Astrocyte of the hippocampus (primary cell): Measurements from ENCODE around the gene C19orf12.
A peak's percentile ranks its signal among the peaks of the same experiment; 100 is the strongest.

Source experiments
- DNase-seq: peaks from one replicate; pipeline ENCODE4 v3.0.0; 2011; ENCODE audit warnings: low read depth, low spot score

Gene C19orf12

DNA sequence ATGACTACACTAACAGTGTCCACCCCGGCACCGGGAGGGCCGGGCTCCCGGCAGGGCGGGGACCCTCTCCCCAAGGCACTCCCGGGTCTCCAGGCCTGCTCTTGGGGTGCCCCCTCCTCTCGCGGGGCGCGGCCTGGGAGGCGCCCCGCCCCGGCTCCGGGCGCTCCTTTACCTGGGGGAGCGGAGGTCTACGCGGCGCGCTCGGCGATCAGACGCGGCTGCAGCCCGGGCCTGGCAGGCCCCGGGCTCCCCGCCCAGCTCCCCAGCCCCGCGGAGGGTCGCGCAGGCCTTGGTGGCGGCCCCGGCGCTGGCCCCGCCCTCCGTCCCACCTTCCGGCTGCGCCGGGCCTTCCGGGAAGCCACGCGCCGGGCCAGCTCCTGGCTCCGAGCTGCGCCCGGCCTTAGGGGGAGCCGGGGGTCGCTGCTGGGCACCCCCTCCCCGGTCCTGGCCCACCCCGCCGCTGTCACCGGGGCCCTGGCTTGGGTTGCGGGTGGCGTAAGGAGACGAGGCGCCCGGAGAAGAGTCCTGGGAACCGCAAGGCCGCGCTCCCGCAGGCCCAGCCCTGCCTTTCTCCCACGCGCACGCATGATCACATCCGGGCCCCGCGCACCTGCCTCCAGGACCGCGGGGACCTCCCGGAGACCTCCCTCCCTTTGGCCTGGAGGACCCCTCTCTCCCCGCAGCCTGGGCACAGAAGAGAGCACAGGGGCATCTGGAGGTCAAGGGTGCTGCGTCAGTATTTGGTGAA, at the start of gene C19orf12:
TSS of gene C19orf12 (minus strand) at position 309 of the 748 bp plus-strand sequence. CDS start 6,848 bp downstream, outside the sequence.
- DNase-seq: peak; percentile 81

DNA sequence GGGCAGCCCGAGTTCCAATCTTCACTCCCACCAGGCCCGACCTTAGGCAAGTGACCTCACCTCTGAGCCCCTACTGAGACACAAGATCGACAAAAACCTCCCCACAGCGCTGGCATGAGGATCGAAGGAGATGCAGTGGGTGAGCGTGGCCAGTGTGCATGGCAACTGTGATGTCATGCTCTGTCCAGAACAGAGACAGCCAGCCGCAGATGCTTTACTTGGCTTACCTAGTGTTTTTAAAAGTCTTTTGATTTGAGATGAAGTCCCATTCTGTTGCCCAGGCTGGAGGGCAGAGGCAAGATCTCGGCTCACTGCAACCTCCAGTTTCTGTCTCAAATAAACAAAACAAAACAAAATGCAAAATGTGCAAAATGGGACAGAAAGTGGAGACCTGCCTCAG, 49.3 kb upstream of the C19orf12 start:
- DNase-seq: no peak

DNA sequence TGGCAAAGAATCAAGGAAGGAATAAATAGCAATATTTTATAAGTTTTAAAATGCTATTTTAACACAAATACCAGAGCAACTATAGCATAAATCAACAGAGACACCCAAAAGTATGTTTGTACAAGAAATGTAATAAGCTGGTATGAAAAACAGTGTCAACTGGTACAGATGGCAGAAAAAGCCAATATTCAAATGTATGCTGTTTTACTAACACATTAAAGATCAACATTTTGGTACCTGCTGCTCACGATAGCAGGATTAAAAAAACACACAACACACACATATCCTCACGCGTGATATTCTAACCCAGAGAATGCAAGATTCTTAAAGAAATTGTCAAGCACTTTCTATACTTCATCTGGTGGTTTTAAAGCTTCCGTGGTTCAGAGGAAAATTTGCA, 48.1 kb upstream of the C19orf12 start:
- no peak for DNase-seq

DNA sequence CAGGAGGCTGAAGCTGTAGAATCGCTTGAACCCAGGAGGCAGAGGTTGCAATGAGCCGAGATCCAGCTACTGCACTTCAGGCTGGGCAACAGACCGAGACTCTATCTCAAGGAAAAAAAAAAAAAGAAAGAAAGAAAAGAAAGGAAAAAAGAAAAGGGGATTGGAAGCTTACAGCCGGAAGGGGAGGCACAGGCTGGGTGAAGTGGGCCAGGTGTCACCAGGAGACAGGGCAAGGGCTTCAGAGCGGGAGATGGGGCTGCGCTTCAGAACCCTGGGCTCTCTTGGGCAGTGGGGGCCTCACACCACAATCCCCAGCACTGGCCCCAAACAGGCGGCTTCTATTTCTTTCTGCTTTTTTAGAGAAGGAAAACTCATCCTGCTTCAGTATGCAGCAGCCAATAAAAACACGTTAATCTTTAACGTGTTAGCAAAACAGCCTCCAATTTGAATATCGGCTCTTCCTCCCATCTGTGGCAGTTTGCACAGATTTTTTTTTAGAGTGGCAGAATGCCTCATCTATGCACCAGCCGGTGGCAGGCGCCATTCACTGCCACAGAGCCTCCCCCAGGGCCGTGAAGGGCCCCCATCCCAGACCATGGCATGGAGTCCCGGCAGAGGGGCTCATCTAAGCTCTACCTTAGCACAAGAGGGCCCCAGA, 46.6 kb upstream of the C19orf12 start:
- no peak for DNase-seq

DNA sequence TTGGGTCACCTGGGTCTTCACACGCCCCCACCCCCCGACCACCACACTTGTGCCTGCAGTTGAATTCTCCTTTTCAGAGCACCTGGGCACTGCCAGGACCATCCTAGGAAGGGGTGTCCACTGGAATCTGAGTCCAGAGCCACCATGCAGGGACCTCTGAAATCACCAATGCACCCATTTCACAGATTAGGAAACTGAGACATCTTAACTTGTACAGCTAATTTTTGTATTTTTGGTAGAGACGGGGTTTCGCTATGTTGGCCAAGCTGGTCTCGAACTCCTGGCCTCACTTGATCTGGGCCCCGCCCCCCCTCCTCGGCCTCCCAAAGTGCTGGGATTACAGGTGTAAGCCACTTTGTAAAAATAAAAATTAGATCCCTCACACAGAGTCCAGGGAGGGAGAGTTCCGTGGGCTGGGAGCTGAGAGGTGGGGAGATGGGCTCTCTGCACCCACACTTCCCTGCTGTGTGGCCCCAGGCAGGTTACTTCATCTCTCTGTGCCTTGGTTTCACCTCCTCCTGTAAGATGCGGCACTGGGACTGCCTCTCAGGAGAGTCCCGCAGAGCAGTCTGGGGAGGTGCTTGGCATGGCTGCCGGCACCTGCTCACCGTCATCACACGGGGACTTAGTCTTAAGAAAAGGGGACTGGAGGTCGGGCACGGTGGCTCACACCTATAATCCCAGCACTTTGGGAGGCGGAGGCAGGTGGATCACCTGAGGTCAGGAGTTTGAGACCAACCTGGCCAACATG, 45.9 kb upstream of the C19orf12 start:
- DNase-seq: no peak

DNA sequence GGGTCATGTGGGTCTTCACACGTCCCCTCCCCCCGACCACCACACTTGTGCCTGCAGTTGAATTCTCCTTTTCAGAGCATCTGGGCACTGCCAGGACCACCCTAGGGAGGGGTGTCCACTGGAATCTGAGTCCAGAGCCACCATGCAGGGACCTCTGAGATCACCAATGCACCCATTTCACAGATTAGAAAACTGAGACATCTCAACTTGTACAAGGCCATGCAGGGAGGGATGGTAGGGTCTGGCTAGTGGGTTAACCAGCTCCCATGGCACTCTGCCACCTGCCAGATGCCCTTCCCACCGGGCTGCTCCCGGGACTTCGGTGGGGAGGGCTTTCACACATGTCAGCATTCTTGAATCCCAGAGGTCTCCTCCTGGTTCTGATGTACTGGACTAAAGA, 44.3 kb upstream of the C19orf12 start:
- DNase-seq: no peak

DNA sequence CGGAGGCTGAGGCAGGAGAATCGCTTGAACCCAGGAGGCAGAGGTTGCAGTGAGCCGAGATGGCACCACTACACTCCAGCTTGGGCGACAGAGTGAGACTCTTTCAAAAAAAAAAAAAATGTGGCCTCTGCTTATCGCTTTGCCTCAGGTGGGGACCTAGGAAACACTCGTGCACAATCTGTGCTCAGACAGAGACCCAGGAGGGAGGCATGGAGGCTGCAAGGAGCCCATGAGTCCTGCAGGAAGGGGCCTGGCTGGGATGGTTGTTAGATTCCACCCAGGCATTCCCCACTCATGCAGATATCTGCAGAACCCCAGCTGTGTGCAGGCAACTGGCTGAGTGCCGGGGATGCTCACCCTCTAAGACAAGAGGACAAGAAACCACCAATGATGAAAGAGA, 43.8 kb upstream of the C19orf12 start:
- DNase-seq: no peak

DNA sequence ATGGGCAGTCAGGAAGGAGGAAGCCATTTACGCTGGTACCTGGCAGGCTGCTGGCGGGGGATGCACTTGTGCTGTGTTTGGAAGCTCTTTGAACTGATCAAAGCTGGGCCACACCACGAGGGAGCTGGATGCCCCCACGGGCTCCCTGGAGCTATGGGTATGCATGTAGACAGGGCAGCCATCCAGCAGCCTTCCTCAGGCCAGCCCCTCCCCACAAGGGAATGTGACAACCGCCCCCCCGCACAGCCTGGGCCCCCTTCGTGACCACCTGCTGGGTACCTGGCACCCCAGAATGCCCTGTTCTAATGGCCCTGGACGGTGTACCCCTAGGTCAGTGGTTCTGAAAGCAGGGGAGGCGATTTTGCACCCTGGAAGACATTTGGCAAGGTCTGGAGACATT, 42.5 kb upstream of the C19orf12 start:
- DNase-seq: no peak

DNA sequence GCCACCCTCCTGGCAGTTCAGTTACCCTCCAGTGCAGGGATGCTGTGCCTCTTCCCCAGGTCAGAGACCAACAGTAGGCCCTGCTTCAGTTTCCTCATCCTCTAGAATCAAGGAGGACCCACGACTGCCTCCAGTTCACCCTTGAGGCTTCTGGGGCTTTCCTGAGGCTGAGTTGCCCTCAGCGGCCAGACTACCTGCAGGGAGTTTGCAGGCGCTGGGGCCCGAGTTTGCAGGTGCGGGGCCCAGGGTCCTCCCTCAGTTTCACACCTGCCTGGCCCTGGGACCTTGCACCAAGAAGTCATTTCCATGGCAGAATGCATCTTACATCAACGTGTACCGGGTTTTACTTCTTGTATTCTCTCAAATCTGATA, 38.9 kb upstream of the C19orf12 start:
- DNase-seq: no peak

DNA sequence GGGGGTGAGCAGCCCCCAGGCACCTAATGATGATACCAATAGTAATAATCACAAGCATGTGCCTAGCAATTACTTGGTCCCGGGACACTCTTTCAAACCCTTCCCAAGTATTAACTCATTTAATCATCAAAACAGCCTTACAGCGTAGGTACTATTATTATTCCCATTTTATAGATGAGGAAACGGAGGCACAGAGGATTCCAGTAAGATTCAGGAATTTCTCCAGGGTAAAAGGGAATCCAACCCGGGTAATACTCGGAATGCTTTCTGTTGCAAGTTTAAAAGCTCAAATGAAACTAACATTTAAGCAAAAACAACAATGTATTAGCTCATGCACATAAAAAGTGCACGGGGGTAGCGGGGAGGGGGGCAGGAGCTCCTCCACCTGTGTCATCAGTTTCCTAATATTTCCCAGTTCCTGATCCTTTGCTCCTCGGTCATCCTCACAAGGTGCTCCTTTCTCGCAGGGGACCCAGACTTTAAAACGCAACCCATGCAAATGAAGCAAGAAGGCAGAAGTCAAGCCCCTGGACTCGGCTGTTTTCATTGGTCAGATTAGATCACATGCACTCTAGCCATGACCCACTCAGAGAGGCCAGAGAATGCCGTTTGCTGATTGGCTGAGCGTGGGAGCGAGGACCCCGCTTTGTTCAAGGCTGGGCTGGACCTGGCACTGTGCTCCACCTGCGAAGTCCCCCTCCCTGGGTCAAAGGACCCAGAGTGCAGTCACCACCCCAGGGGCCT, 38.3 kb upstream of the C19orf12 start:
- DNase-seq: no peak

DNA sequence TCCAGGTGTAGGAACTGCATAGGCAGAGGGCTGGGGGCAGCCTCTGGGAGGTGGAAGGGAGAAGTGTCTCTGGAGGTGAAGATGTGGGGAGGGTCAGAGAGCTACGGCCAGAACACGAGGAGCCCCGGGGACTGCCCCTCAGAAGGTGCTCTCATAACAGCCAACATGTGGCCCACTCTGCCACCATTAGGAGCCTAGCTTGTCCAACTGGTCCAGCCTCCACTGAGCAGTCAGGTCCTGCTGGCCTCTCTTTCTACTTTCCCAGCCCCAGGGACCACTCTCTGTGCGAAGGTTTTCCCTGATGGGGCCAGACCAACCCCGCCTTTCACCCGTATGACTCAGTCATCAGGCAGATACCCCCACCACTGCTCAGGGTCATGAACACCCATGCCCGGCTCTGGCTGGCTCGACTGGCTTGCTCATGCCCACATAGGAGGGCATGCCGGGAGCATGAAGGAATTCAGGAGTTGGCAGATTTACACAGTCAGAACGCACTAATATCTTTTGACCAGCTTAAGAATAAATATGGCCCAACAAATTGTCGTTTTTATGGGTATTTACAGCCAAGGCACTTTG, 37.5 kb upstream of the C19orf12 start:
- DNase-seq: no peak

DNA sequence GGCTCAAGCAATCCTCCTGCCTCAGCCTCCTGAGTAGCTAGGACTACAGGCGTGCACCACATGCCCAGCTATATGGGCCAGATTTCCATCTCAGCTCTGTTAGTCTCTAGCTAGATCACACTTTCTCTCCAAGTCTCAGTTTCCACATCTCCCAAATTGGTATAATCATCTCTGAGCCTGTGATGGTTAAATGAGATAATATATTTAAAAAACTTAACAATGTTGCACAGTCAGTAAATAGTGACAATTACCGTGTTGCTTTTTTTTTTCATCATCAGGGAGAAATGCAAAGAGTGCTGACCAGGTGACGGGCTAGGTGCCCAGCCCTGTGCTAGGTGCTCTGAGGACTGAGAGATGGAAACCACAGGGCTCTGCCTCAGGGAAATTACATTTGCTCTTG, 36.9 kb upstream of the C19orf12 start:
- DNase-seq: no peak

DNA sequence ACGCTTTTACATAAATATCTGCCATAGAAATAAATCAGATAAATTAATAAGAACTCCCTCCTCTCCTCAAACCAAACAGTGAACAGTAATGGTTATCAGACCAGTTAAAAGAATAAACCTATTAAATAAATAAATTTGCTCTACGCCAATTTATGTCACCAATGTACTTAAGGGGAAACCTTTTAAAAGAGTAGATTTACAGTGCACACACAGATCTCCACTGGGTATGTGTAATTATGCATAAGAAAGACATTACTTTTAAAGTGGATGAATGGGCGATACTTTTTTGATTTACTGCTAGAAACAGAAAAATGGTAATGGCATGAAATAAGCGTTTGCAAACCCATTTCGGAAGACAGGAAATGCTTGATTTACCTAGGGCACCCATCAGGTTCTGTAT, 34.9 kb upstream of the C19orf12 start:
- DNase-seq: no peak

DNA sequence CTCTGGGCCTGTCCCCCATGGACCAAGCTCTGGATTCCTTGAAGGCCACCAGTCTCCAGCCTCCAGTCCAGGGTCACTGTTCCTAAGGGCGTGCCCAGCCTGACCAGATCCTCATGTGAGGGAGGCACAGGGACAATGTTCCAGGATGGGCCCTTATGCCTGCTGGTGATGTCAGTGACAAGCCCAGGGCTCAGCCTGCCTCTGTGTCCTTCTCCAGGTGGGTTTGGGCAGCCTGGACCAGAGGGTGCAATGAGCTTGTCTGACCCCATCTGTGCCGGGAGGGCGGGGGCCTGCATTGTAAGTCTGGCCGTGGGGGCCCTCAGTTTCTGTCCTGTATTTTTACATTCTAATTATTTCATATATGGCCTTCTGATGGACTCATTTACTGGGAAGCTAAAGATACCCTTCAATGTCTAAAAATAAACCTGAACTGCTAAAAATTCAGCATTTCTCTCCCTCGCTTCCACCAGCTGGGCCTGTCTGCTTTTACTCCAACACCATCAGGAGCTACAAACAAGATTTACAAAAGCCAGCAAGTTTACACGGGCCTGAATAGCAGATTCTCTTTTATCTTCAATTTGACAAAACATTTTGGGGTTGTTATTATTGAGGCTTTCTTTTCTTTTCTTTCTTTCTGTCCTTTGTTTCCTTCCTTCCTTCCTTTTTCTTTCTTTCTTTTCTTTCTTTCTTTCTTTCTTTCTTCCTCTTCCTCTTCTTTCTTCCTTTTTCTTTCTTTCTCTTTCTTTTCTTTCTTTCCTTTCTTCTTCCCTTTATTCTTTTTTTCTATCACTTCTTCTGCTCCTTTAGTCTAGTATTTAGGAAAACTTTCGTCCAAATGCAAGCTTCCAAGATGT, 34.2 kb upstream of the C19orf12 start:
- no peak for DNase-seq

DNA sequence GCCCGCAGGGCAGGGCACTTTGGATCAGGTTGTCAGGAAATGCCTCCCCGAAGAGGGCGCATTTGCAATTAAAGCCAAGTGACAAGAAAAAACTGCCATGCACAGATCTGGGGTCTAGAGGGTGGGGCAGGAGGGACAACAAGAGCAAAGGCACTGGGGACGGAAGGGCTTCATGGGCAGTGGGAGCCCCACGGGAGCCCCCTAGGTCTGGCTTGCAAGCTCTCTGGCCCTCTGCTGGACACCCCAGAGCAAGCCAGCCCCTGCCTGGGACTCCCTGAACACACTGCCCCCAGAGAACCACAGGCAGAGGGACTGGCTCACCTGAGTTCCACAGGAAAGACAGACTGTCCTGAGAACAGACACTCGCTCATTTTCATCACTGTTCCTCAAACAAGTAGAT, 30.2 kb upstream of the C19orf12 start:
- no peak for DNase-seq

DNA sequence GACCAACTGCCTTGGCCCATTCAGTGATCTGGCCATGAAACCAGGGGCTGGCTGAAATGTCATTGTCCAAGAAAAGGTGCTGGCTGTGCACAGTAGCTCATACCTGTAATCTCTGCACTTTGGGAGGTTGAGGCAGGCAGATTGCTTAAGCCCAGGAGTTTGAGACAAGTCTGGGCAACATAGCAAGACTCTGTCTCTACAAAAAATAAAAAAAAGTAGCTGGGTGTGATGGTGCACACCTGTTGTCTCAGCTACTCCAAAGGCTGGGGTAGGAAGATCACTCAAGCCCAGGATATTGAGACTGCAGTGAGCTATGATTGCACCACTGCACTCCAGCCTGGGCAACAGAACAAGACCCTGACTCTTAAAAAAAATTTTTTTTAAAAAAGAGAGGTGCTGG, 28.6 kb upstream of the C19orf12 start:
- DNase-seq: no peak

DNA sequence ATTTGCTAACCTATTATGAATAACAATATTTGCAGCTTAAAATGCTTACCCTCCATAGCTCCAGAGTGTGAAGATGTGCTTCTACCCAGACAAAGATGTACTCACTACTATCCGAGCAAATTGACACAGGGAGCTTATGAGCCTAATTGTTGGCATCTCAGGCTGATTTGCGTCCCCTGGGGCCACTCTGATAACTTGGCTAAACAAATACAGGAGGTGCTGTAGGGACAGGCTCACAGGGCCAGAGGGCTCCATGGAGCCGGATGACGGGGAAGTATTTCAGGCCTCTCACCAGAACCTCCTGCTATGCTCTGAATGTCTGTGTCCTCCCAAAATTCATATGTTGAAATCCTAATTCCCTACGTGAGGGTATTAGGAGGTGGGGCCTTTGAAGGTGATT, 26.7 kb upstream of the C19orf12 start:
- DNase-seq: no peak

DNA sequence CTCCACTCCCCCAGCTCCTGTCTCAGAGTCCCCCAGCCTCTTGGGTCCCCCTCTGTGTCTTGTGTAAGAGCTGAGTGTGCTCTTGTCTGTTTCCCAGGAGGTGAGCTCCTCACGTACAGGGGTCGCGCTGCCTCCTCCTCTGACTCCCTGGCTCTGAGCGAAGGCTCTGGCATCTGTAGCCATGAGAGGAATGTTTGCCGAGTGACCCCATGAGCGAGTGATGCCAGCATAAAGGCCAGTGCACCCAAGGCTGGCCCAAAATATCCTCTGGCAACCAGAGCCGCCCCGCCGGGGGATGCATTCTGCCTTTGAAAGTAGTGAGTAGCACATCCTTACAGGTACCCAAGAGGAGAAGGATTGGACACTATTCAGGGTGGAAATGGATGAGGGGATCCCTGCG, 26.2 kb upstream of the C19orf12 start:
- no peak for DNase-seq

DNA sequence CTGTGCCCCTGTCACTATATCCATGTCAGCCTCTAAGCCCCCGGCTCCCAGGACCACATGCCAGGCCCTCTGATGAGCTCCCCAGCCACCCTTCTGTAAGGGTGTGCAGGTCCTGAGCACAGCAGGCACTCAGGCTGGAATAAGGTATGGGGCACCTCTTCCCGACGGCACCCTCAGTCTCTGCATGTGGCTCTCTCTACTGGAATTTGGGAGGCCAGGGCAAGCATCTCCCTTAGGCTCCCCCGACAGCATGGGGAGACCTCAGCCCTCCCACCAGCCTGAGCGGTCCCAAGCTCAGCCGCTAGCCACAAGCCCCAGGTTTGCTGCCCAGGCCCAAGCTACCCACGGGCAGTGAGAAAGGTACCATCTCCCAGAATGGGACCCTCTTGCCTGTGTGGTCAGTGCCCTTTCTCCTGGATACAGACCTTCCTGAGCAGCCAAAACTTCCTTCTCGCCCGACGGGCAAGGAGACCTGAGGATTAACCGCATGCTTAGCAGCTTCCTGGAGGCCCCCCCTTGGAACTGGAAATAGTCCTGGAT, 22.5 kb upstream of the C19orf12 start:
- DNase-seq: no peak

DNA sequence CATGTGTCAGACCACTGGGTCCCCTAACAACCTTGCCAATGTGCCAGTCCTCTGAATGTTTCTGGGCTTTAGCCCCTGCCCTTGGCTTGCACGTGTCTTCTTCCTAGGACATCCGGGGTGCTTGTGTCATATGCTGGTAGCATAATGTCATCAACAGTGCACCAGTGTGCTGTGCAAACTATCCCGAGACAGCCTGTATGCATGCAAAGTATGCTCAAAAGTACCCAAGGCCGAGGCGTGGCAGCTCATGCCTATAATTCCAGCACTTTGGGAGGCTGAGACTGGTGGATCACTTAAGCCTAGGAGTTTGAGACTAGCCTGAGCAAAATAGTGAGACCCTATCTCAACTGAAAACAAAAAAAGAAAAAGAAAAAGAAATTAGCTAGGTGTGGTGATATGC, 20.8 kb upstream of the C19orf12 start:
- no peak for DNase-seq
